Smooth muscle cell (in vitro differentiated cells): ENCODE measurements around the gene ZBTB20. TPM values are rescaled to one million over a fixed set of nuclear protein-coding genes. Genes with fewer than 3 reads are reported as not detected.

ENCODE experiments used
- DNase-seq: peaks from one replicate; lab custom pipeline; 2025; ENCODE audit not compliant: unreplicated experiment; lab: John Stamatoyannopoulos, UW
- H2AFZ ChIP-seq: fragments of 200-600 bp; sonication (generic); 2 replicates; pipeline ENCODE4 v1.6.0; 2016; ENCODE audit warnings: antibody characterized with exemption, low read depth, mild to moderate bottlenecking
- H3F3A ChIP-seq: fragments of 200-600 bp; sonication (generic); 2 replicates; pipeline ENCODE4 v1.6.0; 2017; ENCODE audit warnings: antibody characterized with exemption, low read depth
- H3K27ac ChIP-seq: fragments of 200-600 bp; sonication (generic); 2 replicates; pipeline ENCODE4 v1.5.1; 2016; ENCODE audit warnings: low read depth, mild to moderate bottlenecking
- H3K27me3 ChIP-seq: fragments of 200-600 bp; sonication (generic); 2 replicates; pipeline ENCODE4 v1.6.1; 2016; ENCODE audit warnings: low read depth, mild to moderate bottlenecking
- H3K36me3 ChIP-seq: fragments of 200-600 bp; sonication (generic); 2 replicates; pipeline ENCODE4 v1.5.1; 2016; ENCODE audit warnings: low read depth
- H3K4me1 ChIP-seq: fragments of 200-600 bp; sonication (generic); 2 replicates; pipeline ENCODE4 v1.5.1; 2016; ENCODE audit warnings: low read depth
- H3K4me2 ChIP-seq: fragments of 200-600 bp; sonication (generic); 2 replicates; pipeline ENCODE4 v1.6.0; 2016; ENCODE audit warnings: mild to moderate bottlenecking
- H3K4me3 ChIP-seq: fragments of 200-600 bp; sonication (generic); 2 replicates; pipeline ENCODE4 v1.5.1; 2016; ENCODE audit warnings: mild to moderate bottlenecking
- H3K79me2 ChIP-seq: fragments of 200-600 bp; sonication (generic); 2 replicates; pipeline ENCODE4 v1.6.0; 2016; ENCODE audit warnings: low read depth, mild to moderate bottlenecking
- H3K9ac ChIP-seq: fragments of 200-600 bp; sonication (generic); 2 replicates; pipeline ENCODE4 v1.6.0; 2016; ENCODE audit warnings: low read depth
- H3K9me3 ChIP-seq: fragments of 200-600 bp; sonication (generic); replicated peaks from 2 replicates; pipeline ENCODE4 v1.5.1; 2016; ENCODE audit warnings: low read depth
- H4K20me1 ChIP-seq: fragments of 200-600 bp; sonication (generic); 2 replicates; pipeline ENCODE4 v1.6.0; 2016; ENCODE audit warnings: low read depth
- WGBS: methylation state at CpG from one replicate; pipeline ENCODE4 v1.1.7; 2016; ENCODE audit warnings: low lambda C conversion rate; 5-methylcytosine and 5-hydroxymethylcytosine counted together
- polyA plus RNA-seq: library from polyadenylated mRNA; unstranded; fragments of >200 nt; fragmentation: Nextera tagmentation; extraction: Ambion mirVana; gene quantifications from 2 replicates; pipeline ENCODE4 v1.2.1, GENCODE V29; 2016
- total RNA-seq: library from RNA; depleted of rRNA; stranded (reverse); fragments of >200 nt; gene quantifications from 2 replicates; pipeline ENCODE4 v1.2.3, GENCODE V29; 2014
- TF ChIP-seq, protein P1 (sequence below): fragments of 200-600 bp; sonication (generic); IDR thresholded peaks from 2 replicates; pipeline ENCODE4 v1.5.1; 2017; ENCODE audit warnings: borderline replicate concordance, mild to moderate bottlenecking, antibody characterized with exemption; ENCODE audit not compliant: insufficient read depth, poor library complexity, severe bottlenecking

The ZBTB20 gene
- total and polyA plus RNA-seq, 2 experiments from 2014 or later: 4.9 to 6.8 TPM

DNA sequence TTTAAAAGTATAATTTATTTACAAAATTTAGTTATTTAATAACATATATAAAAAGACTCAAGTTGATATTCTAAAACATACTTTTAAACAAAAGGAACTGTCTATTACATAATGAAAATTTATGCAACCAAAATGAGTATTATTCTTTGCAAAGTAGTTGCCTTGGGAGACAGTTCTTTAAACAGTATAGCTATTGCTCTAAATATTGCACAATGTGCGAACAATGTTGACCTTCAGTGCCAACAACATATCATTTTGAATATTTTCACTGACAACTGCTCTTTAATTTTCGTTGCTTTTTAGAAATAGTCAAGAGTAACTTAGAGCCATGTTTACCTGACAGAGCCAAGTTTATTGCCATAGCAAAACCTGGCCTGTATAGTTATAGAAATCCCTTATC lies 124.9 kb downstream of the ZBTB20 start:
- Histone ChIP-seq H4K20me1 (no peaks in the 10 kb centered on the region), H3K79me2 (no peaks in the 10 kb centered on the region), H2AFZ (no peak overlapping the region), H3K9me3 (no peaks in the 10 kb centered on the region), H3K4me1 (no peaks in the 10 kb centered on the region), H3F3A (no peaks in the 10 kb centered on the region), H3K4me3 (no peak overlapping the region), H3K27me3 (no peaks in the 10 kb centered on the region), H3K36me3 (no peaks in the 10 kb centered on the region), H3K9ac (no peak overlapping the region), H3K4me2 (no peak overlapping the region), H3K27ac (no peak overlapping the region)
- DNase-seq: no peak
- TF ChIP-seq, protein P1, sequence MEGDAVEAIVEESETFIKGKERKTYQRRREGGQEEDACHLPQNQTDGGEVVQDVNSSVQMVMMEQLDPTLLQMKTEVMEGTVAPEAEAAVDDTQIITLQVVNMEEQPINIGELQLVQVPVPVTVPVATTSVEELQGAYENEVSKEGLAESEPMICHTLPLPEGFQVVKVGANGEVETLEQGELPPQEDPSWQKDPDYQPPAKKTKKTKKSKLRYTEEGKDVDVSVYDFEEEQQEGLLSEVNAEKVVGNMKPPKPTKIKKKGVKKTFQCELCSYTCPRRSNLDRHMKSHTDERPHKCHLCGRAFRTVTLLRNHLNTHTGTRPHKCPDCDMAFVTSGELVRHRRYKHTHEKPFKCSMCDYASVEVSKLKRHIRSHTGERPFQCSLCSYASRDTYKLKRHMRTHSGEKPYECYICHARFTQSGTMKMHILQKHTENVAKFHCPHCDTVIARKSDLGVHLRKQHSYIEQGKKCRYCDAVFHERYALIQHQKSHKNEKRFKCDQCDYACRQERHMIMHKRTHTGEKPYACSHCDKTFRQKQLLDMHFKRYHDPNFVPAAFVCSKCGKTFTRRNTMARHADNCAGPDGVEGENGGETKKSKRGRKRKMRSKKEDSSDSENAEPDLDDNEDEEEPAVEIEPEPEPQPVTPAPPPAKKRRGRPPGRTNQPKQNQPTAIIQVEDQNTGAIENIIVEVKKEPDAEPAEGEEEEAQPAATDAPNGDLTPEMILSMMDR: no peak
- WGBS: 80% methylated on average over 2 of the region's 2 CpGs

DNA sequence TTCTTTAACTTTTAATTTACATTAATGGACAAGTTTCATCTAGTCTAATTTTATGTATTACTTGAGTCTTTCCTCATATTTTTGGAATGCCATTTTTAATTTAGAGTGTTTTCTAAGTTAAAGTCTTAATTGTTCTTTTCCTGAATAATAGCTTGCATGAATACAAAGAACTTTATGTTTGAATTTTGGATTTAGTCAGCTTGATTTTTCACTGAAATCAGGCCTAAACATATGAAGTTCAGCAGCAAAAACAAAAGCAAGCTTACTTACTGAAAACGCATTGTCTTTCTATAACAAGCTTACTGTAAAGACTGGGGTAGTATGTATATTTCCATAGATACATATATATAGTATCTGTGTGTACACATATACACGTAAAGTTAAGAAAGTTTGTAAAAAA lies 126.0 kb downstream of the ZBTB20 start:
- Histone ChIP-seq H3K27me3 (no peaks in the 10 kb centered on the region), H3K9ac (no peak overlapping the region), H3K9me3 (no peaks in the 10 kb centered on the region), H3K4me1 (no peaks in the 10 kb centered on the region), H3K4me2 (no peak overlapping the region), H4K20me1 (no peaks in the 10 kb centered on the region), H3K4me3 (no peak overlapping the region), H3K36me3 (no peaks in the 10 kb centered on the region), H3K27ac (no peak overlapping the region), H3F3A (no peaks in the 10 kb centered on the region), H2AFZ (no peak overlapping the region), H3K79me2 (no peaks in the 10 kb centered on the region)
- DNase-seq: no peak
- 94% methylated on average over 2 of the region's 2 CpGs for WGBS
- TF ChIP-seq, protein P1: no peak

DNA sequence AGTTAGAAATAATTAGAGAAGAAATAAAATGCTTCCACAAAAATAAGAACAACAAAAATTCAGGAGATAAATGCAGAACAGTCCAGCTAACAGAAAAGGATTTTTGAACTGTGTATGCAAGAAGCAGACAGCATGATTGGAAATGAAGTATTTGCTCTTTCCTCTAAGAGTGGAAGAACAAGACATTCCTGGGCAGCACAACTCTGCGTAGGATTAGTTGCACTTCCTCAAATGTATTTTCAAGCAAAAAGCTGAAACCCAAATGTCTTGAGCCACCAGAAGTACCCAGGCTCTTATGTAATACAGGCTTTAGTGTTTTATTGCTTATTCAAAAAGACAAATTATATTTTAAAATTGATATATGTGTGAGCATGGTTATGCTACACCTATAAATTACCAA lies 127.2 kb downstream of the ZBTB20 start:
- TF ChIP-seq, protein P1: no peak
- WGBS: 77% methylated on average over 1 of the region's 1 CpG
- Histone ChIP-seq H2AFZ (no peak overlapping the region), H3F3A (no peaks in the 10 kb centered on the region), H3K9me3 (no peaks in the 10 kb centered on the region), H3K4me2 (no peak overlapping the region), H3K79me2 (no peaks in the 10 kb centered on the region), H3K4me3 (no peak overlapping the region), H3K27ac (no peak overlapping the region), H3K36me3 (no peaks in the 10 kb centered on the region), H3K27me3 (no peaks in the 10 kb centered on the region), H3K4me1 (no peaks in the 10 kb centered on the region), H3K9ac (no peak overlapping the region), H4K20me1 (no peaks in the 10 kb centered on the region)
- no peak for DNase-seq

DNA sequence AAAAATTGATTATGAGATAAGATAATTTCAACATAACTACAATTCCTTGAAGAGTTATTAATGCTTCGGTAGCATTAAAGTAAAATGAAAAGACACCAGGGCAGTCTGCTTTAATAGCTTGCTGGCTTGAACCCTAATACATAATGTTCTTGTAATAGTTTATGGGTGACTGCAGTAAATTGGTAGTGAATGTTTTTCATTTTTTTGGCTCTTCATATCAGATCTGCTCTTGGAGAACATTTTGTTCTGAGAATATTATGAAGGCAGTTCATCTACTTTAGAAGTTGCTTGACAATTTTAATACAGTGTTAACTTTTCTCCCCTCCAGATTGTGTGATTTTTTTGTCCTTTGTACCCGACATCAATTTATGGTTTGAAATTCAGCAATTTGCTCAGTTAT lies 128.4 kb downstream of the ZBTB20 start:
- H3K79me2 ChIP-seq: no peaks in the 10 kb centered on the region
- no peaks in the 10 kb centered on the region for H3K4me1 ChIP-seq
- no peak overlapping the region for H3K4me3 ChIP-seq
- no peak overlapping the region for H3K27ac ChIP-seq
- TF ChIP-seq, protein P1: no peak
- H3K9ac ChIP-seq: no peak overlapping the region
- H3F3A ChIP-seq: no peaks in the 10 kb centered on the region
- no peak overlapping the region for H2AFZ ChIP-seq
- no peaks in the 10 kb centered on the region for H3K27me3 ChIP-seq
- WGBS: 88% methylated on average over 2 of the region's 2 CpGs
- no peaks in the 10 kb centered on the region for H3K9me3 ChIP-seq
- H4K20me1 ChIP-seq: no peaks in the 10 kb centered on the region
- H3K36me3 ChIP-seq: no peaks in the 10 kb centered on the region
- no peak for DNase-seq
- H3K4me2 ChIP-seq: no peak overlapping the region
